H1 (cell line): ENCODE data around the gene DDOST. TPM values are rescaled to one million over a fixed set of nuclear protein-coding genes. Genes with fewer than 3 reads are reported as not detected.

ENCODE experiments used
- CTCF ChIA-PET: fragments of 300-600 bp; sonication (Branson Sonifier 250); formaldehyde crosslinking; loops from one replicate; lab custom pipeline; 2021; ENCODE audit not compliant: partially characterized antibody; lab: Charles Lee
- POLR2A ChIA-PET: fragments of 300-600 bp; sonication (Branson Sonifier 250); formaldehyde crosslinking; loops from one replicate; lab custom pipeline; 2021; ENCODE audit warnings: inconsistent platforms; ENCODE audit not compliant: partially characterized antibody; lab: Charles Lee
- DNase-seq, 2 experiments: peaks; one replicate each; pipeline versions ENCODE4 v3.0.0 to v3.0.0-alpha.2; 2010 to 2022; ENCODE audit warnings: low spot score in 2 of 2, low read depth in 1 of 2, mixed read lengths in 1 of 2
- FAIRE-seq: peaks from 2 replicates; lab custom pipeline; 2011; peaks lifted over from hg19 to GRCh38; lab: Jason Lieb, UNC
- H2AFZ ChIP-seq: 2 replicates; pipeline ENCODE4 v1.8.1; 2012; ENCODE audit warnings: low read length, inconsistent platforms
- H2AK5ac ChIP-seq: 2 replicates; pipeline ENCODE4 v1.6.1; 2013; ENCODE audit warnings: low read depth, low read length
- H2BK120ac ChIP-seq: replicated peaks from 2 replicates; pipeline ENCODE3; 2013; ENCODE audit warnings: low read depth, low read length, inconsistent platforms
- H2BK12ac ChIP-seq: 2 replicates; pipeline ENCODE4 v1.6.1; 2013; ENCODE audit warnings: low read depth, low read length
- H2BK15ac ChIP-seq: 2 replicates; pipeline ENCODE4 v1.6.1; 2013; ENCODE audit warnings: low read length
- H2BK20ac ChIP-seq: 2 replicates; pipeline ENCODE4 v1.6.1; 2013; ENCODE audit warnings: low read length
- H2BK5ac ChIP-seq: 2 replicates; pipeline ENCODE4 v1.6.1; 2013; ENCODE audit warnings: low read depth, low read length
- H3K14ac ChIP-seq: 2 replicates; pipeline ENCODE4 v1.6.1; 2013; ENCODE audit warnings: inconsistent platforms; ENCODE audit not compliant: insufficient read length
- H3K18ac ChIP-seq: 2 replicates; pipeline ENCODE4 v1.6.1; 2013; ENCODE audit warnings: low read length; ENCODE audit errors: extremely low read depth
- H3K23ac ChIP-seq: 2 replicates; pipeline ENCODE4 v1.6.1; 2013; ENCODE audit warnings: inconsistent platforms; ENCODE audit not compliant: insufficient read length
- H3K23me2 ChIP-seq: 2 replicates; pipeline ENCODE4 v1.6.1; 2013; ENCODE audit warnings: low read depth, low read length
- H3K27ac ChIP-seq: 2 replicates; pipeline ENCODE4 v1.6.1; 2011; ENCODE audit warnings: low read depth, low read length, inconsistent platforms
- H3K27me3 ChIP-seq, 4 experiments: replicated peaks in 1 of 4; 1 replicate in 1 of 4; 2 replicates in 3 of 4; pipeline versions ENCODE4 v1.6.1 to v1.8.1; 2011 to 2013; ENCODE audit warnings: low read length in 3 of 4, mild to moderate bottlenecking in 3 of 4, inconsistent platforms in 2 of 4, mixed read lengths in 2 of 4, moderate library complexity in 1 of 4; ENCODE audit not compliant: control insufficient read depth in 3 of 4, insufficient read depth in 3 of 4; ENCODE audit errors: extremely low read depth in 1 of 4
- H3K36me3 ChIP-seq, 4 experiments: 2 replicates each; pipeline versions ENCODE4 v1.6.1 to v1.8.1; 2011 to 2013; ENCODE audit warnings: mild to moderate bottlenecking in 4 of 4, low read length in 3 of 4, moderate library complexity in 2 of 4, control low read depth in 1 of 4, inconsistent platforms in 1 of 4; ENCODE audit not compliant: insufficient read depth in 4 of 4, control insufficient read depth in 2 of 4
- H3K4ac ChIP-seq: replicated peaks from 2 replicates; pipeline ENCODE3; 2013; ENCODE audit warnings: low read length, low read depth, mixed read lengths, inconsistent platforms; ENCODE audit not compliant: insufficient read length
- H3K4me1 ChIP-seq, 4 experiments: replicated peaks in 1 of 4; 1 replicate in 1 of 4; 2 replicates in 3 of 4; pipeline versions ENCODE4 v1.6.1 to v1.8.1; 2011 to 2013; ENCODE audit warnings: low read length in 3 of 4, inconsistent platforms in 2 of 4, mixed read lengths in 1 of 4; ENCODE audit not compliant: insufficient read depth in 4 of 4, control insufficient read depth in 3 of 4
- H3K4me2 ChIP-seq, 2 experiments: 2 replicates each; pipeline versions ENCODE4 v1.6.1 to v1.8.1; 2011 to 2013; ENCODE audit warnings: low read depth in 2 of 2, low read length in 2 of 2, control low read depth in 1 of 2, inconsistent platforms in 1 of 2, mild to moderate bottlenecking in 1 of 2; ENCODE audit not compliant: insufficient read depth in 1 of 2
- H3K4me3 ChIP-seq, 4 experiments: fragments of 200-600, 300-600 bp in 1 of 4; sonication (generic), shearing (Covaris generic), sonication (Bioruptor Twin) in 1 of 4; 2 replicates each; pipeline versions ENCODE4 v1.5.1 to v1.8.1; 2011 to 2016; ENCODE audit warnings: low read length in 4 of 4, low read depth in 3 of 4, control low read depth in 2 of 4, inconsistent platforms in 2 of 4, mild to moderate bottlenecking in 2 of 4, mixed read lengths in 1 of 4, moderate library complexity in 1 of 4; ENCODE audit not compliant: insufficient read depth in 2 of 4; ENCODE audit errors: extremely low read depth in 1 of 4
- H3K56ac ChIP-seq: replicated peaks from 2 replicates; pipeline ENCODE3; 2013; ENCODE audit warnings: low read depth, mild to moderate bottlenecking, mixed read lengths, low read length, inconsistent platforms; ENCODE audit not compliant: insufficient read length
- H3K79me1 ChIP-seq: 2 replicates; pipeline ENCODE4 v1.6.1; 2013; ENCODE audit warnings: low read depth, low read length, control low read depth
- H3K79me2 ChIP-seq, 2 experiments: 2 replicates each; pipeline versions ENCODE4 v1.6.1 to v1.8.1; 2012 to 2013; ENCODE audit warnings: low read length in 2 of 2, mild to moderate bottlenecking in 2 of 2, inconsistent platforms in 1 of 2; ENCODE audit not compliant: insufficient read depth in 2 of 2, control insufficient read depth in 1 of 2
- H3K9ac ChIP-seq, 4 experiments: replicated peaks in 1 of 4; 1 replicate in 1 of 4; 2 replicates in 3 of 4; pipeline versions ENCODE4 v1.6.1 to v1.8.1; 2011 to 2013; ENCODE audit warnings: low read depth in 3 of 4, low read length in 3 of 4, control low read depth in 2 of 4, mild to moderate bottlenecking in 2 of 4, moderate library complexity in 2 of 4, inconsistent platforms in 1 of 4; ENCODE audit errors: extremely low read depth in 1 of 4
- H3K9me3 ChIP-seq, 2 experiments: 2 replicates each; pipeline versions ENCODE4 v1.6.1 to v1.8.1; 2012 to 2013; ENCODE audit warnings: mild to moderate bottlenecking in 2 of 2, moderate library complexity in 2 of 2, control low read depth in 1 of 2, inconsistent platforms in 1 of 2, low read depth in 1 of 2, low read length in 1 of 2, mixed read lengths in 1 of 2; ENCODE audit not compliant: insufficient read depth in 2 of 2
- H4K20me1 ChIP-seq, 2 experiments: replicated peaks in 1 of 2; 2 replicates each; pipeline versions ENCODE3 to v1.8.1; 2011 to 2013; ENCODE audit warnings: inconsistent platforms in 2 of 2, low read length in 2 of 2, mild to moderate bottlenecking in 1 of 2; ENCODE audit not compliant: insufficient read depth in 2 of 2, control insufficient read depth in 1 of 2
- H4K5ac ChIP-seq: 2 replicates; pipeline ENCODE4 v1.6.1; 2013; ENCODE audit warnings: low read length, low read depth, mixed read lengths, inconsistent platforms; ENCODE audit not compliant: insufficient read length
- H4K8ac ChIP-seq: 2 replicates; pipeline ENCODE4 v1.8.0; 2013; ENCODE audit warnings: mild to moderate bottlenecking, moderate library complexity, low read length, inconsistent platforms; ENCODE audit not compliant: insufficient read depth; ENCODE audit errors: extremely low read depth
- H4K91ac ChIP-seq: replicated peaks from 2 replicates; pipeline ENCODE3; 2013; ENCODE audit warnings: low read length, mixed read lengths, inconsistent platforms; ENCODE audit not compliant: insufficient read length
- CBX5 ChIP-seq: fragments of 300-800, 300-1000 bp; sonication (generic); IDR thresholded peaks from 2 replicates; pipeline ENCODE4 v1.7.1; 2016; ENCODE audit warnings: antibody characterized with exemption, low read length, low read depth
- CBX8 ChIP-seq: fragments of 300-800, 300-1000 bp; sonication (generic); IDR thresholded peaks from 2 replicates; pipeline ENCODE4 v1.7.1; 2016; ENCODE audit warnings: low read depth, low read length, borderline replicate concordance
- CEBPB ChIP-seq: IDR thresholded peaks from 2 replicates; pipeline ENCODE4 v1.6.1; 2012; ENCODE audit warnings: low read depth, low read length
- CREB1 ChIP-seq: IDR thresholded peaks from 2 replicates; pipeline ENCODE4 v1.6.1; 2012; ENCODE audit warnings: inconsistent platforms
- JUND ChIP-seq: IDR thresholded peaks from 2 replicates; pipeline ENCODE4 v1.6.1; 2011; ENCODE audit warnings: mild to moderate bottlenecking, improper control_type of control experiment, low read length
- RXRA ChIP-seq: IDR thresholded peaks from 2 replicates; pipeline ENCODE4 v1.6.1; 2011; ENCODE audit warnings: low read depth, mild to moderate bottlenecking, low read length, moderate library complexity; ENCODE audit not compliant: insufficient read depth
- SIN3A ChIP-seq, 2 experiments: IDR thresholded peaks in 1 of 2; conservative IDR thresholded peaks in 1 of 2; 2 replicates each; pipeline ENCODE4 v1.6.1; 2011 to 2012; ENCODE audit warnings: low read length in 2 of 2, improper control_type of control experiment in 1 of 2, low read depth in 1 of 2, mild to moderate bottlenecking in 1 of 2
- SIRT6 ChIP-seq: IDR thresholded peaks from one replicate; pipeline ENCODE4 v1.7.1; 2012; ENCODE audit warnings: low read length, inconsistent platforms
- SP1 ChIP-seq: IDR thresholded peaks from 2 replicates; pipeline ENCODE4 v1.6.1; 2011; ENCODE audit warnings: low read depth, low read length
- SRF ChIP-seq: IDR thresholded peaks from 2 replicates; pipeline ENCODE4 v1.6.1; 2011; ENCODE audit warnings: mild to moderate bottlenecking, low read depth, low read length, moderate library complexity
- SUZ12 ChIP-seq: fragments of 200-600 bp; sonication (generic); IDR thresholded peaks from 2 replicates; pipeline ENCODE4 v1.6.1; 2012; ENCODE audit warnings: mild to moderate bottlenecking, inconsistent platforms, low read length, moderate library complexity, mixed read lengths
- TAF1 ChIP-seq: IDR thresholded peaks from 2 replicates; pipeline ENCODE4 v1.6.1; 2011; ENCODE audit warnings: mild to moderate bottlenecking, low read depth, low read length
- TBP ChIP-seq: IDR thresholded peaks from 2 replicates; pipeline ENCODE4 v1.6.1; 2011; ENCODE audit warnings: low read depth, low read length, improper control_type of control experiment
- WGBS, 2 experiments: shearing (Covaris generic) in 1 of 2; methylation state at CpG; one replicate each; pipeline versions ENCODE4 v1.1.6 to v1.1.7; 2013 to 2015; ENCODE audit warnings: low lambda C conversion rate in 2 of 2, mixed read lengths in 2 of 2, inconsistent platforms in 1 of 2, low coverage in 1 of 2, missing lambda C conversion rate in 1 of 2; ENCODE audit not compliant: insufficient replicate concordance in 2 of 2, insufficient coverage in 1 of 2, insufficient read length in 1 of 2; ENCODE audit errors: extremely low coverage in 1 of 2, missing lambda C conversion rate in 1 of 2; 5-methylcytosine and 5-hydroxymethylcytosine counted together
- polyA plus RNA-seq, 7 experiments: library from polyadenylated mRNA; depleted of rRNA in 3 of 7; stranded (reverse) in 5 of 7; unstranded in 2 of 7; fragments of >200 nt in 5 of 7; fragments of 200-250 nt in 2 of 7; gene quantifications; 1 replicate in 5 of 7; 2 replicates in 1 of 7; 4 replicates in 1 of 7; pipeline versions ENCODE4 v1.2.1 to v1.2.3, GENCODE V29; 2011 to 2013; ENCODE audit warnings: missing spikeins in 2 of 7, mixed read lengths in 2 of 7
- total RNA-seq: library from RNA; stranded (reverse); fragmentation: NEBNext Ultra II Directional; extraction: Animal tissue kit (Norgen Biotek cat#: 25700); gene quantifications from 2 replicates; pipeline ENCODE4 v1.2.1, GENCODE V29; 2021
- TF ChIP-seq, protein P1 (sequence below): IDR thresholded peaks from 2 replicates; pipeline ENCODE4 v1.6.1; 2011; ENCODE audit warnings: low read depth, mild to moderate bottlenecking, low read length; ENCODE audit not compliant: insufficient read depth

DDOST gene
- total and polyA plus RNA-seq, 2 of the 8 experiments (the other 6 are each of a cell fraction or from before 2014, with no cell fraction given): 253 to 336 TPM

GRCh38 chr1:20684050-20684620 lies 23.0 kb upstream of the DDOST start:
- 89% methylated on average over 13 of the region's 13 CpGs; no CpG with 5 or more reads in 1 of the 2 experiments for WGBS, 2 experiments
- no peak for DNase-seq

More at GRCh38 chr1:20684050-20684620, 23.0 kb upstream of the DDOST start:
- Histone ChIP-seq H3K18ac (no peak overlapping the region), H3K14ac (no peak overlapping the region), H3K36me3 (peaks cover 0 to 4% (median 0%) of the 10 kb centered on the region in 4 experiments; a peak in 1 of 8 replicates), H3K79me1 (no peaks in the 10 kb centered on the region), H3K4me2 (no peak overlapping the region), H4K20me1 (peaks cover 0 to 2% of the 10 kb centered on the region in 2 experiments), H3K4me3 (no peak overlapping the region), H2AK5ac (no peak overlapping the region), H3K23me2 (no peaks in the 10 kb centered on the region), H3K9me3 (no peaks in the 10 kb centered on the region), H2BK5ac (no peak overlapping the region), H3K4ac (no peak overlapping the region), H3K27me3 (no peaks in the 10 kb centered on the region; a peak in 1 of 7 replicates), H2BK120ac (no peak overlapping the region), H2BK12ac (no peak overlapping the region), H3K79me2 (no peaks in the 10 kb centered on the region), H4K91ac (no peak overlapping the region), H4K8ac (no peak overlapping the region; the same call in 1 of the 2 replicates), H3K23ac (no peak overlapping the region), H3K4me1 (no peaks in the 10 kb centered on the region; a peak in 1 of 7 replicates), H3K9ac (no peak overlapping the region), H2BK15ac (no peak overlapping the region), H3K27ac (no peak overlapping the region), H4K5ac (no peak overlapping the region), H2BK20ac (no peak overlapping the region), H3K56ac (no peak overlapping the region), H2AFZ (no peak overlapping the region)
- POLR2A ChIA-PET: interaction anchor here (2.2 kb wide), 1 partner anchor 11 kb away, joined by 9 read pairs; no protein-coding TSS in a partner anchor
- TF ChIP-seq CBX5: no peak
- no peak for TF ChIP-seq RXRA
- no peak for TF ChIP-seq CEBPB
- no peak for TF ChIP-seq SRF
- no peak for TF ChIP-seq JUND
- no peak for TF ChIP-seq CREB1
- TF ChIP-seq, protein P1, sequence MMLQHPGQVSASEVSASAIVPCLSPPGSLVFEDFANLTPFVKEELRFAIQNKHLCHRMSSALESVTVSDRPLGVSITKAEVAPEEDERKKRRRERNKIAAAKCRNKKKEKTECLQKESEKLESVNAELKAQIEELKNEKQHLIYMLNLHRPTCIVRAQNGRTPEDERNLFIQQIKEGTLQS: no peak
- TF ChIP-seq CBX8: no peak
- no peak for TF ChIP-seq SUZ12
- no peak for TF ChIP-seq TBP
- TF ChIP-seq SP1: no peak
- TF ChIP-seq SIRT6: no peak
- no peak for TF ChIP-seq TAF1
- TF ChIP-seq SIN3A (conservative IDR thresholded peaks at IDR 0.05 in 1 of 2, IDR thresholded peaks at IDR 0.05 in 1 of 2; ENCODE audit: low read depth in 1 of 2, low read length in 2 of 2): no peak
- no peak for FAIRE-seq
- CTCF ChIA-PET: interaction anchor here (0.7 to 2.2 kb wide), 3 partner anchors 10 to 13 kb away, joined by 3 to 6 read pairs (median 4); no protein-coding TSS in a partner anchor
